HS-27A (cell line): Measurements from ENCODE around the gene UNC119.

Experiments used
- DNase-seq: peaks from one replicate; pipeline ENCODE4 v3.0.0-alpha.2; 2012; ENCODE audit warnings: low read depth, missing footprints

The UNC119 gene

DNA sequence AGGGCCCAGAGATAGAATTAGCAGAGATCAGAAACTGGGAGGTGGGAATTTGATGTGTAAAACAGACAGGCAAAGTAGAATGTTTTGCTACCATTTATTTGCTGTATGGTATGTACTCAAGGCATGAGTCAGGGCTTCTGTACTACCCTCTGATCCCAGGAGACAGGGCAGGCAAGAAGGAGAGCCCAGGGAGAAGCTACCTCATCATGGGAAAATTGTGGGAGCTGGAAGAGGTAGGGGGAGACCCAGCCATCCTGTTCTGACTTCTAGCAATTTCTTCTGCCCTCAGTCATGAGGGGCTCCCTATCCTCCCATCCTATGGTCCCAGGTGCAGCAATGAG lies 20.6 kb upstream of the UNC119 start:
- DNase-seq, result no peak

DNA sequence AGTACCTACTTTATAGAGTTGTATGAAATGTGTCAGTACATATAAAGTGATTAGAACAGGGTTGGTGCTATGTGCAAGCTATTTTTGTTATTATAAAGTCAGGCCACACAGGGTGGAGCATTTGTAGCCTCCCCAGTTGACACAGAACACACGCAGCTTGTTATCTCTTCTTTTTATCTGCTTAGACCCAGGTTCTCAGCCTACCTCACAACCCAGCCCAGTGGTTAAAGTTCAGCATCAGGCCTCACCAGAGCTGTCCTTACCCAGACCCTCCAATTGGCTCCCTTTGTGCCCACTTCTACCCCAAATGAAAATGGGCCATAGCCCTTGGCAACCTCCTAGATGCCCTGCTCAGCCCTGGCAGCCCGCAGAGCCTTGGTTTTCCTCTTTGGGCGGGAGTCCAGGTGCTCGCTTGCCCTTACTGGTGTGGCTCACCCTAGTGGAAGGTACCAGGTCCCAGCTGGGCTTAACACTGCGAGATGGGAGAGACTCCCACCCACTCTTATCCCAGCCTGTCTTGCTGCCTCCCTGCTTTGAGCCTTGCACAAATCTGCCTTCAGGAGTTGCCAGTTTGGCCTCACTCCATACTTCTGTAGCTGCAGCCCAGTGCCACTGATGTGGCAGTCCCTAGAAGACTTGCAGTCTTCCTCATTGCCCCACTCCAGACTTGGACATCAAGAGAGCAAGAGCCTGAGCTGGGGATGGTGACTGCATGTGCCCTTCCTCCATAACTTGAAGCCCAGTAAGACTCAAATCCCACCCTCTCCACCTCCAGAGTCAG lies 20.0 kb upstream of the UNC119 start:
- no peak for DNase-seq

DNA sequence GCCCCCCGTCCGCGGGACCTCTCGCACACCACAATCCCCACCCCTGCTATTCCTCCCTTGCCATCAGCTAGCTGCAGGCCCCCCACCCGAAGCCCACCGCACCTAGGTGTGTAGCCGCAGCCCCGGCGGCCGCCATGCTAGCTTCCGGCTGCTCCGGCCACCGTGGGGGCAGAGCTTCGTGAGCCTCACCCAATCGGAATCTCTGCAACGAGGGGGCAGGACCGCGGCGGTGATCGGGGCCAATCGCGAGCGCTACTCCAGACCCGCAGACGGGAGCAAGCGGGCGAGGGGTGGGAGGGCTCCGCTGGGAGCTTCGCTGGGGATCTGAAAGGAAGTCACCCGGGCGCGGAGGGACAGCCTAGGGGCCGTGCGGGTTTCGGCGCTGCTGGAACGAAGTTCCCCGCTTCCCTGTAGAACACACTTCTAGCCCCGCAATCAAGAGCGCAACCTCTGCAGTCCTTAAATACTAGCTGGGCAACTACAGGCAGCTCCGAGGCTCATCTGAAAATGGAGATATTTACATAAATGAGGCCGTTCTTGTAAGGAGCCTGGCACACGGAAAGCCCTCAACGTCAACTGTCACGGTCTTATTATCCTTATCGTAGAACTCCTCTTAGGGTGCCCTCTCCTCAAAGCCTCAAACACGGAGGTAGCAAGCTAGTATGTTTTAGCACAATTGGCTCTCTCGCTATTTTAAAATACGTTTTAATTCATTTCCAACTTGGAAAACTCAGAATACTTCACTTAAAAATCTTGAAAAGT lies 19.1 kb upstream of the UNC119 start, which contains the start of gene PIGS:
Gene PIGS, minus strand, starts transcription at position 164 of the 762 bp plus-strand sequence. Its CDS starts 28 bp downstream, at position 136.
- peak; percentile 42 for DNase-seq

DNA sequence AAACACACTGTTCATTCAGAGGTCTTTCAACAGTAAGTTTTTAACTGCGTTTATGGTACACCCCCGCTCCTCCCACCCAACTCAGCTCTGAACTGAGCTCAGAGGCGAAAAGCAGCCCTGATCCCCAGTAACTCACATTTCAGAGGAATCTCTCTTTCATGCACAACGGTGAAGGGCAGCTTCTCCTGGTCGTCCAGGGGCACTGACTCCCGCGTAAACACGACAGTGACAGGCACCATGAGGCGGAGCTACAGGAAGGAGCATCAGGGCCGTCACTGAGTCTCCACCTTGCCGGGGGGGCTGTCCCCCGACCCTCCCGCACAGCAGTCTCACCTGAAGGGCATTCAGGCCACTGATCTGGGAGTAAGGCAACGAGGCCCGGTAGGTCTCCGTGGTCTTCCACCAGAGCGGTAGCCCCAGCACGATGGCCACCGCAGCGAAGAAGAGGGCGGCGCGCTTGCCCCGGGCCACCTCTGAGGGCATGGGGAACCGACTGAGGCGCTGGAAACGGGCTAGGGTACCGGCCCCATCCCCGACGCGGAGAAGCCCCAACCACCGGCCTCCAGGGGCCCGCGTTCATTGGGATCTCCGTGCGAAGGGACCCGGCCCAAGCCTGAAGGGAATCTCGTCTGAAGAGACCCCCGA lies 18.4 kb upstream of the UNC119 start:
- DNase-seq, result no peak

DNA sequence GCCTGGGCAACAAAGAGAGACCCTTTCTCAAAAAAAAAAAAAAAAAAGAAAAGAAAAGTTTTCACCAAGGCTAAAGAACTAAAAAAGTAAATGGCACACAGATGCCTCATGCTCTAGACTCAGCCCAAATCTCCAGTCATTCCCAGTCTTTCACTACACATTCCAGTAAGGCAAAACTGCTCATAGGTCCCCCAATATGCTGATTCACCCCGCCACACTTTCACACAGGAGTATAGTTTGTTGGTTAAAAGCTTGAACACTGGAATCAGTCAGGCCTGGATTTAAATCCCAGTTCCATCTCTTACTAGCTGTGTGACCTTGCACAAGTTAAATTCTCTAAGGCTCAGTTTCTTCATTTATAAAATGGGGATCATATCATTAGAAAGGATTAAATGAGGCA lies 17.0 kb upstream of the UNC119 start:
- DNase-seq, result no peak

DNA sequence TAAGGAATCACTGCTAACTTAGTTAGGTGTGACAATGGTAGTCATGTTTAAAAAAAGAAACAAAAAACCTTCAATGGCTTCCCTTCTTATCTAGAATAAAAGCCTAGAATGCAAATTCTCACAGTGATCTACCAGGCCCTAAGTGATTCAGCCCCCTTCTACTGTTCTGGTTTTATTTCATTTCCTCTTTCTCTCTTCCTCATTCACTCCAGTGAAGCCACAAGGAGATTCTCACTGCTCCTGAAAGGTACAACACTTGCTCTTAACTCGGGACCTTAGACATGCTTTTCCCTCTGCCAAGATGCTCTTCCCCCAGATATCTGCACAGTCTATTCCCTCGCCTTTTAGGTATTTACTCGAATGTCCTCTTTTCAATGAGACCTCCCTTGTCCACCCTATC lies 15.2 kb upstream of the UNC119 start:
- DNase-seq, result no peak

DNA sequence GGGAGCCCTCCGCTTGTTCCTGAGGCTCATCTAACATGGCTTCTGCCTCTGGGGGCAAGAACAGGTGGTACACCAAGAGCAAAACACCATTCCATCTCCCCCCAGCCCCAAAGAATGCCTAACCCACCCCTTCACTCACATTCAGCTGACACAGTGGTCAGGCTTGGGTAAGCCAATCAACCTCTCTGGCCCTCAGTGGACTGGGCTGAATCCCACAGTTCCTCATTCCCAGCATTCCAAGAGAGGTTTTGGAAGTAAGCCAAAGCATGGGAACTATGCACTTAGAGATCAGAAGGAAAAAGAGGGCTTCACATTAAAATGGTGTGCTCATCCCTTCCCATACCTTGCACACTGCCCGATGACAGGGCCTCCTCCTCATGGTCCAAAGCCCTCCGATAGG lies 11.1 kb upstream of the UNC119 start:
- peak; percentile 55 for DNase-seq

DNA sequence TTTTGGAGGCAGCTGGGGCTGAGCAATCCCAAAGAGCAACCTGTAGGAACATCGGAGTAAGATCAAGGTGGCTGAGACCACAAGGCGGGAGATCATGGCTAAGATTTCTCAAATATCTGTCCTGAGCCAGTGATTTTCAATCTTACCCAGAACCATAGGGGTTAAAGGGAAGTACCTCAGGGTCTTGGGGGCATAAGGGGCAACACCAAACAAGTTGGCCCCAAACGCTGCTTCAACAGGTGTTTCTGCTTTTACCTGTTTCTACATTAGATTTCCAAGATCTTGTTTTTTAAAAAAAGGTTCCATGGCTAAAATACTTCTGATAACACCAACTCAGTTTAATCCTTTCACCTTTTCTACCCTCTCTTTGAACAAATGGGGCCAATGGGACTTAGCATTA lies 2.6 kb upstream of the UNC119 start:
- DNase-seq, result no peak

DNA sequence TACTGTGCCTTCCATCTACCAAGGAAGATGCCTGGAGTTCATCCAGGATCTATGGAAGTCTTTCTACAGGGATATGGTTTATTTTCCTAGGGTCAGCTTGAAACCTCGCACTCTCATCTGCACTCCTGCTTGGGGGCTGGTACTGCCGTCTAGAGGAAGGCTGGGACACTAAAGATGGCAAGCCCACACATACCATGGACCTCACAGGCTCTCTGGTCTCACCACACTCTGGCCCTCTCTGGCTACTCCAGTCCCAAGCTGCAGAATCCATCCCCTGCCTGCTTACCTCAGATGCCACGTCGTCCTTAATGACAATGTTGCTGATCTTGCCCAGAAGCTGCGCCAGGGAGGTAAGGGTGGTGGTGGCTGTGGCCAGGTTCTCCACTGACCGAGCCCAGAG lies 2.1 kb upstream of the UNC119 start:
- DNase-seq, result no peak

DNA sequence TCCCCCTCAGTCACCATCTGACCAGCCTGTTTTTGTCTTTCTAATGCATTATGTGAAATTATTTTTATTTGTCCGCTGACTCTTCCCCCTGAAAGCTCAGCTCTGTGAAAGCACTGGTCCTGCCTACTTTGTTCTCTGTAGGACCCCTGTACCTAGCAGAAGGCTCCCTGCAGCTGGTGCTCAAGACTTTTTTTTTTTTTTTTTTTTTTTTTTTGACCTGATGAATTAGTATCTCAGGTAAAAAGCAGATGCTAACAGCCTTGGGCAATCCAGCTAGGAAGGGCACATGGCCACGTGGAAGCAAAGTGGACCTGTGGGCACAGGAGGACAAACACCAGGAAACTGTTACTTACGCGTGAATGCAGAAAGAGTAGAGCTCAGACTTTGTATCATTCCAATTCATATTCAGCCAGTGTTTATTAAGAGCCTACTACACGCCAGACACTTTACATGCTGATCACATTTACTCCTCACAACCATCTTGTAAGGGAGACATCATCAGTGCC lies 629 bp upstream of the UNC119 start:
- DNase-seq, result no peak

DNA sequence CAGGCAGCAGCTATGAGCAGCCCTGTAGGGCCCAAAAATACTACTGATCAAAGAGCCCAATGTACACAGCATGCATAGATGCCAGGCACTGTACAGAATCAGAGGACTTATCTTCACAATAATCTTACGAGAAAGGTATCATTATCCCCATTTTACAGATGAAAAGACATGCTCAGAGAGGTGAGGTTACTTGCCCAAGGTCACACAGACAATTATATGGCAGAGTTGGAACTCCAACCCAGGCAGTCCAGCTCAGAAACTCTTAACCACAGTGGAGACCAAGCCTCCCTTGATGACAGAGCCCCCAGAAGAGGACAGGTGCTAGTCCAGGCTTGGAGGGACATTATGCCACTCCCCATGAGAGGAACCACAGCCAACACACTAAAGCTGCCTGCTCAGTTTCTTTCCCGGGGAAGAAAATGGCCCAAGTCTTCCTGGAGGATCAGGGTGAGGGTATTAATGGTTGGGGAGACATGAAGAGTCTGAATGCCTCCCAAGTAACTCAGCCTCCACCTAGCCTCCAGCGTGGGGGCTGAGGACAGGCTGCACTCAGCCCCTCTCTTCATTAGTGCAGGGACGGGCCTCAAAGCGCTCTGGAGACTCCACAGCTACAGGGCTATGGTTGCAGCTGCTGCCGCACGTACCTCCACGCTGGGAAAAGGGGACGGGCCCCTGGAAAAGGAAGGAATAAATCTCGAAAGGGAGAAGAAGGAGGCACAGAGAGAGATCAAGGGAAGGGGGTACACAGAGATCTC lies 826 bp downstream of the UNC119 start:
- no peak for DNase-seq

DNA sequence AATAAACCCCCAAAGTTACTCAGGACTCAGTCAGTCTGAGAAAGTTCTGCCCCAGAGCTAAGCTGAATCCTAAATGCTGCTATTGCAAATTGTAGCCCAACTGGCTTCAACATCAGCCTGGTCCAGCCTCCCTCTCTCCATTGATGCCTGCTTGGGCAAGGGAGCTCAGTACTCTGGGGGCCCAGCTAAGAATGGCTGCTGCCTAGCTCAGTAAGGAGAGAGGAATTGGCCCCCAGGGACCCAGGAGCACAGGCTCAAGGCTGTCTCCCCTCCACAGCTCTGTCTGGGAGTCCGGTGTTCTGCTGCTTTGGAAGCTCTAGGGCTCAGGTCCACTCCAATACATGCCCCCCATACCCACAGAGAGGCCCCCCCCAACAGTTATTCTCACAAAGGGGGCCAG lies 1.6 kb downstream of the UNC119 start:
- DNase-seq, result no peak

DNA sequence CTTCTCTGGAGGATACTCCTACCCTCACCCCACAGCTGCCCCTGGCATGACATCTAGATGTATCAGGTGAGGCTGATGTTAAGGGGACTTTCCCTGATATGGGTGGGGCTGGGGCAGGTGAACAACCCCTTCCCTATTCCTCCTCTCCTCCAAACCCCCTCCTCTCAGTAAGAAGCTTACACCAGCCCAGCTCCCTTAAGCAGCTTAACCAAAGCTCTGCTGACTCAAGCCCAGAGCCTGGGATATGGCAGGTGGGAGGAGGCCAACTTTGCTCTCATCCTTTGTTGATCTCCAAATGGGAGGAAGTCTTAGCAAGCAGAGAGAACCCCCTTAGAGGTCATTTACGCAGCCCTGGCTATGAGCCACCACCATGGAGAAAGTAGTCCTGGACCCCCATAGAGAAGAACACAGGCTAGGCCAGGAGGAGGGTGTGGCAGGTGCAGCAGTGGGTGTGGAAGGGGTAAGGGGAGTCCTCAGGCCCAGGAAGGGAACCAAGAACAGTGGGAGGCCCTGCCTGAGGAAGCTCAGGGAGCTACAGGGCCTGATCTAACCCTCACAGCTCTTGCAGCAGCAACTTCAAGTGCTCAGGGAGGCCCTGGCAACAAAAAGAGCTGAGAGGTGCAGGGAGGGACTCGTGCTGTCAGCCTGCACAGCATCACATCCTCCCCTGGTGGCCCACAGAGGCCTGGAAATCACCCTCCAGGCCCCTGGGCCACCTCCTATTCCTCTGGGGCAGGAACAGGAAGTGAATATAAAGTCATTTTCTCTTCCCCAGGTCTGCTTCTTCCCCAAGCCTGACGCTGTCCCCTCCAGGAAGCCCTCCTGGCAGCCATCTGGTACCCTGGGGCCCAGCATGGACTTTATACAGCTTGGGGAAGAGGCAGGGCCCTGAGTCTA lies 2.9 kb downstream of the UNC119 start:
- no peak for DNase-seq

DNA sequence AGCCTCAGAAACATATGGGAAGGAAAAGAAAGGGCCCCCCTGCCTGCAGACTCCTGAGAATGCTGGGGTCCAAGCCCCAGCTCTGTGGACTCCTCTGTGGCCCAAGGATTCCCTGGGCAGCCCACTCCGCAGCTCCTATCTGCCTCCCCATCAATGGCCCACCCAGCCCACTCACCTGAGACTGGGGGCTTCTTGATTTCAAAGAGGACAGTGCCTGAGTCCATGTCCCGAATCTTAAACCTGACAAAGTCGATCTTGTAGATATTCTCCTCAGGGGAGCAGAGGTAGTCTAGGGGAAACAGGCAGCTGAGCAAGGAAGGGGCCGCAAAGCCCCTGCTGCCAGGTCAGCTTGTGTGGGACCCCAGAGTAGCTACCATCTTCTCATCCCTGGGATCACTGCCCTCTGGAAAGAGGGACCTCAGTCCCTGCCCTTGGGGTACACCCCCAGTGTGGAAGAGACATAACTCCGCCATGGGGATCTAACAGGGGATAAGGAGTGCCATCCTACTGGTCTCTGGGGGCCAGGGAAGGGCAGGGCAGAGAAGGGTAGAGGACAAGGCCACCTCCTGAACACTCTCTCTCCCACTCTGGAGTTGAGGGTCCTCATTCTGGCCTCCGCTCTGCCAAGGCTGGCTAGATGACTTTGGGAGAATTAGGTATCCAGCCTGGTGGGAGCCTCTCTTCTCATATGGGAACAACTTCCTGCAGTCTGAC lies 3.9 kb downstream of the UNC119 start:
- DNase-seq, result no peak

DNA sequence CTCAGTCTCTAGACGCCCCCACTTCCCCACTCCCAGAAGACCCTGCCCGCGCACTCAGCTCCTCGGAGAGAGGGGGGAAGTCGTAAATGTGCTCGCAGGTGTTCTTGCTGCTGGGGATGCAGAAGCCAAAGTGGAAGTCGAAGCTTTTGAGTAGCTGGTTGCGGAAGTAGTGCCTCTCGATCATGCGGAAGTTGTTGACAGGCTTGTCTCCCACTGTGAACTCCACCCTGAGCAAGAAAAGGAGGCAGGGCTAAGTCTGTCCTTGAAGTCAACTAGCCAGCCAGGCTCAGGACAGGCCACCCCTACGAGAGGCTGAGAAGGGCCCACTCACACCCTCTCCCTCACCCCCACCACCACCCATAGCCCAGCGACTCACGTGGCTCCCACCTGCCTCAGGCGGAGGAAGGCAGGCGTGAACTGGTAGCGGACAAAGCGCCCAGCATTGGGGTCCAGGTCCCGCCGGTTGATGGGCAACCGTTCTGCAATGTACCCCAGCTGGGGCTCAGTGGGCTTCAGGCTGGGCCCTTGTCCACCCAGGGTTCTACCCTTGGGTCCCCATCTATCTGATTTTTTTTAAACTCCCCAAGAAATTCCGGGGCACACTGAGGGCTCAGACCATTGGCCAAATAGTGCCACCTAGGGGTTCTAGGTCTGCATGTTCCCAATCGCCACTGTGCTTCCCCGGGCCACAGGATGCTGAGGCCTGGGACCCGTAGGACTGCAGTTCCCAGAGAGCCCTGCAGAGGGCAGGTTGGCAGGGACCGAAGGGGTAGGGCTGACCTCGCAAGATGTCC lies 4.6 kb downstream of the UNC119 start:
- peak; percentile 26 for DNase-seq

DNA sequence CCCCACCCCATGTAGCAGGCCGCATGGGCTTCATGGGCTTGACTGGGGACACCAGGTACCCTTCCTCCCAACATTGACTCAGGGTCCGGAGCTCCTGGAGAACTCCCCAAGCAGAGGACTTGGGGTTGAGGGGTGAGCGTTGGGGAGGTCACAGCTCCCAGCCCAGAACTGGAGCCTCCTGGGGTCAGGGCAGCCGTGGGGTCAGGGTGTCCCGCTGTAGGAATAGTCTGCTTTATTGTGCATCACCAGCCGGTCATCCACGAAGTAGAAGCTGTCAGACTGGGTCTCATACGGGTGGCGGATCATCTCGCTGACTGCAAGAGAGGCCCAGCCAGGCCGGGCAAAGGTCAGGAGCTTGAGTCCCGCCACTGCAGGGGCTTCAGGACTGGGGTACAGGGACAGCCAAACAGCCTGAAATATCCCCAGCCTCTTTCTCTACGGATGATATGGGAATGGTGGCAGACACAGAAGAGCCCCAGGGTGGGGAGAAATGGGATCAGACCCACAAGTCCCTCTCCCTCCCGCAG lies 5.3 kb downstream of the UNC119 start:
- no peak for DNase-seq

DNA sequence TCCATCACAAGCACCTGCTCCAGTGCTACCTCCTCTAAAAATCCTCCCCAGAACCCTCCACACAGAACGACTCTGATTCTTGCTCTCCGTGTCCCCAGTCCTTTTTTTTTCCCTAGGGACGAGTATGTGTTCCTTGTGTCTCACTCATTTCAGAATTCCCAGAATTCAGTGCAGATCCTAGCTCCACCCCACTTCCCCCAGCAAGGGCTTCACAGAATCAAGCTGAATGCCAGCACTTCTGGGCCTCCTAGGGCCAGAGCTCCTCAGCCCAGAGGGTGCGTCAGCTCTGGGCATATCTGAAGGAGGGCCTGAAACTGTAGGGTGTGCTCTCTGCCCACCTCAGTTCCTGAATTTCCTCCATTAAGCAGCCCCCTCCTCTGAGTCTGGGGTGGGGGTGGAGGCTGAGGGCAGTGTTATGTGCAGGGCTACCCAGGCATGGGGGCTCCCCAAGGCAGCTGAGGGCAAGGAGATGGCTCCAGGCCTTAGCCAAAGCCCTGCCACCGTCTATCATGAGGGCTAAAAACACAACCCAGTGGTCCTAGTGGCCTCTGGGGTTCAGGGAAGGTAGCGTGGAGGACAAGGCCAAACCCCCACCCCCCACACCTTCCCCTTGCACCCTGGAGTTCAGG lies 6.5 kb downstream of the UNC119 start:
- no peak for DNase-seq

DNA sequence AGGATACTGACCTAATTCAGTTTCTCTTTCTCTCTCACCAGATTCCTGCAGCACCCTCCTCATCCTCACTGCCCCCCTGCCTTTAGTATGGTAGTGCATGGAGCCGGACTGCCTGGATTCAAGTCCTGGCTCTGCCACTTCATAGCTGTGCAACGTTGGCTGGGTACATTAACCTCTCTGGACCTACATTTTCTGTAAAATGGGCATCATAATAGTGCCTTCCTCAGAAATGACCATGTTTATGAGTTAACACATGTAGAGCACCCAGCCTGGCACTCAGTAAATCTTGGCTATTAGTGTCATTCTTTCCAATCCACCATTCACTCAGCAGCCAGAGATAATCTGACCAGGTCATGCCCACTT lies 7.3 kb downstream of the UNC119 start:
- no peak for DNase-seq
